Activated CD4-positive, alpha-beta T cell treated with anti-CD3 and anti-CD28 coated beads, Interleukin-2, amount 10 ng/mL, durations not matched to agents 24 days and 14 days (primary cell): ENCODE results near the gene ATP2B2. TPM values are rescaled to one million over a fixed set of nuclear protein-coding genes. Genes with fewer than 3 reads are reported as not detected.

Source experiments
- DNase-seq: peaks from one replicate; pipeline ENCODE4 v3.0.0; 2022
- H3K27ac Mint-ChIP-seq: one replicate; pipeline ENCODE4 v1.8.0; 2022; ENCODE audit warnings: mild to moderate bottlenecking, mixed read lengths
- H3K27me3 Mint-ChIP-seq: one replicate; pipeline ENCODE4 v1.8.0; 2022; ENCODE audit warnings: mixed read lengths
- H3K36me3 Mint-ChIP-seq: one replicate; pipeline ENCODE4 v1.8.0; 2022; ENCODE audit warnings: low read depth, mild to moderate bottlenecking, mixed read lengths
- H3K4me1 Mint-ChIP-seq: one replicate; pipeline ENCODE4 v1.8.0; 2021; ENCODE audit warnings: mixed read lengths
- H3K4me3 Mint-ChIP-seq: one replicate; pipeline ENCODE4 v1.8.0; 2022; ENCODE audit warnings: mild to moderate bottlenecking, moderate library complexity, mixed read lengths
- H3K9me3 Mint-ChIP-seq: one replicate; pipeline ENCODE4 v1.8.0; 2021; ENCODE audit warnings: mixed read lengths
- intact Hi-C: fragments of 100-400 bp; cut with micrococcal nuclease; formaldehyde crosslinking; loops from one replicate; pipeline ENCODE4 v1.15.1; 2023
- total RNA-seq: library from RNA; stranded (reverse); gene quantifications from 2 replicates; pipeline ENCODE4 v1.2.3, GENCODE V29; 2022

ATP2B2 gene
- 0.31 TPM in 1 of 2 replicates, not detected in the other for total RNA-seq

DNA sequence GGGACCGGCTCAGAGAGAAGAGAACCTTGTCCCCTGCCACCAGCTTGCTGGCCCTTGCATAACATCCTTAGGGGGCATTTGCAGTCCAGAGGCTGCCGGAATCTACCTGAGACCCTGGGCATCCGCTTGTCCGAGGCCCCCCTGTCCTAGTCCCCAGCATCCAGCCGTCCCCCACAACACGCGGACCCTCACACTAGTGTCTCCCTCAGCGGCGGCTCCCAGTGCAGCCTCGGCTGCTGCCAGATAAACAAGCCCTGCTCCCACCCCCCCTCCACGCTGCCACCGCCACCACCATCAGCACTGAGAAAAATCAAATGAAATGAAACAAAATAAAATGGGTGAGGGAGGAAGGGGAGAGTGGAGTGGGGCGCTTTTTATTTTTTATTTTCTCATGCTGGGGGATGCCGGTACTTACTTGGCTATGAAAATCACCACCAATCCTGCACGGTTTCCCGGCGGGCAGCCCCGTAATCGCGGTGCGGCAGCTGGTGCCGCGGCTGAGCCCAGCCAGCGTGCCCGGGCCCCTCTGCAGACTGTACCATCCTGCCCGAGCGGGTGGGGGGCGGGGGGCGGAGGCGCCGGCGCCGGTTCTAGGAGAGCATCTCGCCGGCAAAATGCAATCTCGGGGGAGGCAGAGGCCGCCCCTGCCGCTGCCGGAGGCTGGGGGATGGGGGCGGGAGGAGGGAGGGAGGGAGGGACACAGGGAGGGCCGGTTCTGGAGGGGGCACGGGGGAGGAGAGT is at the start of gene ATP2B2:
Gene ATP2B2, minus strand, starts transcription at position 537 of the 741 bp plus-strand sequence. CDS start 56,043 bp downstream, outside the sequence.
- no peak within 1 kb of the TSS for H3K27ac Mint-ChIP-seq
- H3K4me1 Mint-ChIP-seq, result no peaks in the 10 kb centered on the region
- no peaks in the 10 kb centered on the region for H3K36me3 Mint-ChIP-seq
- no peak within 1 kb of the TSS for H3K4me3 Mint-ChIP-seq
- DNase-seq, result no peak
- no peaks in the 10 kb centered on the region for H3K9me3 Mint-ChIP-seq
- peaks cover 13% of the 10 kb centered on the region for H3K27me3 Mint-ChIP-seq
- intact Hi-C loops, result no loop called here

- H3K27ac Mint-ChIP-seq, result no peak overlapping the region
- H3K4me3 Mint-ChIP-seq, result no peak overlapping the region
- peaks cover 9% of the 10 kb centered on the region for H3K27me3 Mint-ChIP-seq
- H3K36me3 Mint-ChIP-seq, result no peaks in the 10 kb centered on the region
- H3K9me3 Mint-ChIP-seq, result no peaks in the 10 kb centered on the region
- no peak for DNase-seq
- intact Hi-C loops, result no loop called here
- peaks cover 21% of the 10 kb centered on the region for H3K4me1 Mint-ChIP-seq
Measured at GRCh38 chr3:10554746-10555145, 49.4 kb upstream of the ATP2B2 start.

GRCh38 chr3:10554236-10554611 is 48.8 kb upstream of the ATP2B2 start:
- Mint-ChIP-seq H3K27me3 (peaks cover 7% of the 10 kb centered on the region), H3K4me3 (no peak overlapping the region), H3K27ac (no peak overlapping the region), H3K9me3 (no peaks in the 10 kb centered on the region), H3K4me1 (peaks cover 26% of the 10 kb centered on the region), H3K36me3 (no peaks in the 10 kb centered on the region)
- intact Hi-C loops, result no loop called here
- no peak for DNase-seq

DNA sequence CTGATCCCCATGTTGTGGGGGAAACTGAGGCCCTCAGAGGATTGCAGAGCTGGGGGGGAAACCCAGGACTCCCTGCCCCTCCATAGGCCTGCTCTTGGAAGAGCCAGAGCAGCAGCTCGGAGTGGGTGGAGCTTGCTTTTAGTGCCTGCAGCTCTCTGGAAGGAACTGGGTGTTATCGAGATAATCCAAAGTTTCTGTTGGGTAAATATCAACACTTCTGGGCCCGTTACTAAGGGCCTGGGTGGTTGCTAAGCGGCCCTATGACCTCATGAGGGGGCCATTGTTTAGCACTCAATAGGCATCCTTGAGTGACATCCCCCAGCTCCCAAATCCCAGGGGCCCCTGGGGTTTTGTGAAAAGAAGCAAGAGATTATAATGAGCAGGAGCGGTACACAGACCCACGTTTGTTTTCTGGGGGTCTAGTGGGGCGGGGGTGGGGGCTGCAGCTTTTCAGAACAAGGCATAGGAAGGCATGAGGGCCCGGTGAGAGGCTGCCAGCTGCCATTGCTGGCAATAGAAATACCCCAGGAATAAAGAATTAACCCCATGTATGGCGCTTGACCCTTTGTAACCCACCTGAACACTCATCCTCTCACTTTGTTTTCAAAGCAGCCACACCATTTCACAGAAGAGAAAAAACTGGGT is 48.3 kb upstream of the ATP2B2 start:
- Mint-ChIP-seq H3K27ac (no peak overlapping the region), H3K4me1 (peaks cover 30% of the 10 kb centered on the region), H3K4me3 (no peak overlapping the region), H3K9me3 (no peaks in the 10 kb centered on the region), H3K27me3 (peaks cover 5% of the 10 kb centered on the region), H3K36me3 (no peaks in the 10 kb centered on the region)
- intact Hi-C loops, result no loop called here
- no peak for DNase-seq

- intact Hi-C loops, result loop anchor here (1.0 kb wide), 3 partner anchors 51 to 186 kb away; no protein-coding TSS in a partner anchor
- peak overlapping the region; percentile 68 for H3K4me3 Mint-ChIP-seq
- peaks cover 33% of the 10 kb centered on the region for H3K4me1 Mint-ChIP-seq
- no peaks in the 10 kb centered on the region for H3K27me3 Mint-ChIP-seq
- H3K36me3 Mint-ChIP-seq, result no peaks in the 10 kb centered on the region
- peak; percentile 65 for DNase-seq
- no peaks in the 10 kb centered on the region for H3K9me3 Mint-ChIP-seq
- H3K27ac Mint-ChIP-seq, result peak overlapping the region; percentile 87
Measured at GRCh38 chr3:10552631-10552943, 47.2 kb upstream of the ATP2B2 start.

GRCh38 chr3:10551821-10552630 is 46.6 kb upstream of the ATP2B2 start:
- Mint-ChIP-seq H3K4me3 (peak overlapping the region; percentile 68), H3K9me3 (no peaks in the 10 kb centered on the region), H3K27ac (peak overlapping the region; percentile 87), H3K4me1 (peaks cover 35% of the 10 kb centered on the region), H3K36me3 (no peaks in the 10 kb centered on the region), H3K27me3 (peaks cover 2% of the 10 kb centered on the region)
- DNase-seq, result peak; percentile 87
- intact Hi-C loops, result loop anchor here (1.0 kb wide), 3 partner anchors 51 to 186 kb away; no protein-coding TSS in a partner anchor

- Mint-ChIP-seq H3K36me3 (no peaks in the 10 kb centered on the region), H3K27ac (no peak overlapping the region), H3K27me3 (peaks cover 2% of the 10 kb centered on the region), H3K4me3 (no peak overlapping the region), H3K4me1 (peaks cover 35% of the 10 kb centered on the region), H3K9me3 (no peaks in the 10 kb centered on the region)
- intact Hi-C loops, result no loop called here
- no peak for DNase-seq
Measured at GRCh38 chr3:10551139-10551538, 45.8 kb upstream of the ATP2B2 start.

DNA sequence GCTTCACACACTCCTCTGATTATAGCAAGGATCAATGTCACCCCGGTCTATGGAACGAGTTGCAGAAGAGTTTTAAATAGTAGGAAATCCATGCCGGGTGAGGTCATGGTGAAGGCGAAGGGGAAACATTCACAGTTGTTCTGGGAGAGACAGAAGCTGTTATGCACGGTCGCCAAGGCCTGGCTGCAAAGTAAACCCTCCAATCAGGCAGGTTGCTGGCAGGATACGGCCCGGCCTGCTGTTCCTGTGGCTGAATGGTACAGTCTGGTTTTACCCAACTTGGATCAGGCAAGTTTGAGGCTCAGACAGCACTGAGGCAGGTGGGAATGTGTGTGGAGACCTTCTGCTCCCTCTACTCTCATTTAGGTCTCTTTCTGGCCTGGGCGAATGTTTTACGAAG is 45.3 kb upstream of the ATP2B2 start:
- intact Hi-C loops, result no loop called here
- H3K4me1 Mint-ChIP-seq, result peaks cover 35% of the 10 kb centered on the region
- no peak overlapping the region for H3K4me3 Mint-ChIP-seq
- H3K36me3 Mint-ChIP-seq, result no peaks in the 10 kb centered on the region
- H3K27me3 Mint-ChIP-seq, result peaks cover 2% of the 10 kb centered on the region
- H3K27ac Mint-ChIP-seq, result no peak overlapping the region
- no peaks in the 10 kb centered on the region for H3K9me3 Mint-ChIP-seq
- DNase-seq, result no peak

DNA sequence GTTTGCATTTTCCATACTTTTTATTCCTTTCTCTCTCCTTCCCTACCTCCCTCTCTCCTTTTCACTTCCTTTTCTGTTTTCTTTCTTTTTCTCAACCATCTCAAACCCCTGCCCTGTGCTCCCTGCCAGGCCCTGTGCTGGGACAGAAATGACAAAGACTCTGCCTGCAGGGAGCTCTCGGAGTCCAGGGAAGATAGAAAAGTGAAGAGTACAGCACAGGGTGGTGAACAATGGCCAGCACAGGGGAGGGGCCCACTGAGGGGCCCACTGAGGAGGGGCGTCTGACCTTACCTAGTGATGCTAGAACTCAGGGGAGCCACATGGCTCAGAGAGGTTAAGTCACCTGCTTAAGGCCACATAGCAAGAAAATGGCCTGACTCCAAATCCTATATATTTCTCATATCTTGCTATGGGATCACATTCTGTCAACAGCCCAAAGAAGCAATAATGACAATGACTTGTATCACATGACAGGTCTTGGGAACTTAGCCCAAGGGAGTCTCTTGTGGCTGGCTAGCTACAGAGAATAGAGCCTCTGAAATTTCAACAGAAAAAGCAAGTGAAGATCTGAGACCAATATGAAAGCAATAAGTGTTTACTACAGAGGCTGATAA is 44.3 kb upstream of the ATP2B2 start:
- H3K4me1 Mint-ChIP-seq, result peaks cover 35% of the 10 kb centered on the region
- no peak overlapping the region for H3K4me3 Mint-ChIP-seq
- no peak overlapping the region for H3K27ac Mint-ChIP-seq
- no peak for DNase-seq
- H3K9me3 Mint-ChIP-seq, result no peaks in the 10 kb centered on the region
- no peaks in the 10 kb centered on the region for H3K36me3 Mint-ChIP-seq
- H3K27me3 Mint-ChIP-seq, result peaks cover 2% of the 10 kb centered on the region
- intact Hi-C loops, result no loop called here

DNA sequence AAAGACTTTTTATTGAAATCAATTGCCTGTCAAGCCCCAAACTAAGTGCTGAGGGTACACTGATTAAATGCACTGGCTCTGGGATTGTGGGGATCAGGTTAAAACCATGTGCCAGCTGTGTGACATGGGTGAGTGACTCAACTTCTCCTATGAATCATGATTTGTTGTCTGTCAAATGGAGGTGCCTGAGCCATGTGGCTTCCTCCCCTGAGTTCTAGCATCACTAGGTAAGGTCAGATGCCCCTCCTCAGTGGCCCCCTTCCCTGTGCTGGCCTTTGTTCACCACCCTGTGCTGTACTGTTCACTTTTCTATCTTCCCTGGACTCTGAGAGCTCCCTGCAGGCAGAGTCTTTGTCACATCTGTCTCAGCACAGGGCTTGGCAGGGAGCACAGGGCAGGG is 43.6 kb upstream of the ATP2B2 start:
- no peak for DNase-seq
- H3K27me3 Mint-ChIP-seq, result peaks cover 2% of the 10 kb centered on the region
- intact Hi-C loops, result no loop called here
- H3K36me3 Mint-ChIP-seq, result no peaks in the 10 kb centered on the region
- peaks cover 2% of the 10 kb centered on the region for H3K9me3 Mint-ChIP-seq
- peaks cover 35% of the 10 kb centered on the region for H3K4me1 Mint-ChIP-seq
- no peak overlapping the region for H3K4me3 Mint-ChIP-seq
- peak overlapping the region; percentile 35 for H3K27ac Mint-ChIP-seq

DNA sequence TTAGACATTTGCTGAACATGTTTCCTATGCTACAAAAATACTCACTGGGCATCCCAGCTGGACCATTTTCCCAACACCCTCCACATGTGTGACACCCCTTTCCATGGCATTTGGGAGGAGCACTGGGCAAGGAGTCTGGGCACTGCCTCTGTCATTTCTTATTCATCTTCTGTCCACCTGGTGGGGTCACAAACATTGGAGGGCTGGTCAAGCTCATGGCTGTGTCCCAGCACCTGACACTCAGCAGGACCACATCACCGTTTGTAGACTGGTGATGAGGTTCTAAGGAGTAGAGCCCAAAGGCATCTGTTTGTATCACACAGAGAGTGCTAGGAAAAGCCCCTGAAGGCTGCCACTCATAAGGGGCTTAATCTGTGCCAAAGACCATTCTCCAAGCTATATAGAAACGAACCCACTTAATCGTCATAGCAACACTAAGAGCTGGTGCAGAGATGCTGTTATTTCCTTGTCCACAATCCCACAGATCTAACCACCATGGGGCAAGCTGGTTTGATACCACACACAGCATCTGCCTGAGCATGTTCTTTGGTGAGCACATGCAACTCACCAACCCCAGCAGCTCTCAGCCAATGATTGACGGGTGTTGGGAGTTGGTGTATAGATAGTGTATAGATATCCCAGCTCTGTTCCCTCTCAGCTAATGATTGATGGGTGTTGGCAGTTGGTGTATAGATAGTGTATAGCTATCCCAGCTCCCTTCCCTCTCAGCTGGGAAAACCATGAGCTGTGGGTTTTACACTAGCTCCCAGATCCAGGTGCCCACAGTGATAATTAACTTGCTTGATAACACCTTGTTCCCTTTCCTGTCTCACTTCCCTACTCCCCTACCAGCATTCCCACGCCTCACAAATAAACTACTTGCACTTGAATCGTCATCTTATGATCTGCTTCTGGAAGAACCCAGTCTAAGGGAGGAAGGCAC is 42.7 kb upstream of the ATP2B2 start:
- H3K27ac Mint-ChIP-seq, result no peak overlapping the region
- H3K9me3 Mint-ChIP-seq, result peaks cover 4% of the 10 kb centered on the region
- DNase-seq, result no peak

DNA sequence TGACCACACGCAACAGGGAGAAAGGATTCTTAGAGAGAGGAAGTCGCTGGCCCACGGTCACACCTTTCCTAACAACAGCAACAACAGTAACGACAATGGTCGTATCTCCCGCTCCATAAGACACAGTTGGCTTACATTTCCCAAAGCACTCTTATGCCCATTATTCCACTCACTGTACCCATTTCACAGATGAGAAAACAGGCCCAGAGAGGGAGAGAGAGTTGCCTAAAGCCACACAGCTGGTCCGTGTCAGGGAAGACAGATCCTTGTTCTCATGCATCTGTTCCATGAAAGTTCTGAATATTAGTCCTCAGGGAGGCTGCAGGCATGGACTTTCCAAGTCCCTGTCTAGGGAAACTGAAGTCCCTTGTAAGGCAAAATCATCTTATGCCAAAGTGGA is 42.0 kb upstream of the ATP2B2 start:
- Mint-ChIP-seq H3K4me1 (peaks cover 30% of the 10 kb centered on the region), H3K4me3 (no peak overlapping the region), H3K27ac (no peak overlapping the region), H3K27me3 (peaks cover 8% of the 10 kb centered on the region), H3K36me3 (no peaks in the 10 kb centered on the region), H3K9me3 (peaks cover 10% of the 10 kb centered on the region)
- intact Hi-C loops, result no loop called here
- DNase-seq, result no peak

More for the DNA sequence above, 42.7 kb upstream of the ATP2B2 start:
- intact Hi-C loops, result no loop called here
- H3K4me1 Mint-ChIP-seq, result peaks cover 35% of the 10 kb centered on the region
- H3K27me3 Mint-ChIP-seq, result peaks cover 3% of the 10 kb centered on the region
- H3K36me3 Mint-ChIP-seq, result no peaks in the 10 kb centered on the region
- no peak overlapping the region for H3K4me3 Mint-ChIP-seq

DNA sequence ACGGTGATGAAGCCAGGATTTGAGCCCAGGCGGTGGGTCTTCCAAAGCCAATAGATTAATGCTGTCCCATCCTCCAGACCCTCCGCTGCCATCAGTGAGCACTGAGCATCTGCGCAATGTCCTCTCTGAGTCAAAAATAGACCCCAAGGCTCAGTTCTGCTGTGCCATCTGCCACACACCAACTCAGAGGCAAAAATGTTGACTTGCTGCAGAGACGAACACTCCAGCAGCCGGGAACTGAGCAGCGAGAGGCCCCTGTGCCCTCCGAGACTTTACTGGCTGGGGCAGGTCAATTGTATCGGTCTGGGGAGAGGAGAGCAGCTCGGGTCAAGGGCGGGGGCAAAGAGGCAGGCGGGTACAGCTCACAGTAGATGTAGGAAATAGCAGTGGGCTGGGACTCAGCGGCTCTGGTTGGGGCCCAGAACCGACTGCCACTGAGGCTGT is 41.5 kb upstream of the ATP2B2 start:
- Mint-ChIP-seq H3K36me3 (no peaks in the 10 kb centered on the region), H3K4me3 (no peak overlapping the region), H3K9me3 (peaks cover 10% of the 10 kb centered on the region), H3K27ac (no peak overlapping the region), H3K27me3 (peaks cover 8% of the 10 kb centered on the region), H3K4me1 (peaks cover 24% of the 10 kb centered on the region)
- intact Hi-C loops, result no loop called here
- DNase-seq, result no peak
